Measurements from ENCODE around the gene NHS. TPM values are rescaled to one million over a fixed set of nuclear protein-coding genes. Genes with fewer than 3 reads are reported as not detected.
A peak's percentile ranks its signal among the peaks of the same experiment; 100 is the strongest.

The NHS gene
- total RNA-seq, 4 donors from 2014 or later = 0.20 to 0.39 (median 0.30) TPM

- TF ChIP-seq POLR2A (IDR thresholded peaks at IDR 0.05) = no peak
- TF ChIP-seq CTCF (IDR thresholded peaks at IDR 0.05 in 4 of 5, conservative IDR thresholded peaks at IDR 0.05 in 1 of 5) = no peak
- ATAC-seq (no peak), DNase-seq (no peak)
- no peaks in the 10 kb centered on the region for H3K36me3 ChIP-seq
- intact Hi-C loops (cut with DNase I; ENCODE audit: low total_unique reads) (loop anchor here (10.0 kb wide), 1 partner anchor 93 kb away; no protein-coding TSS in a partner anchor), in situ Hi-C loops (cut with MboI; ENCODE audit: low sequenced_read_pairs in 4 of 4) (loop anchor here (5.0 to 25.0 kb wide), 4 partner anchors 150 to 450 kb away; no protein-coding TSS in a partner anchor)
- no peak overlapping the region for H3K4me3 ChIP-seq
- H3K4me1 ChIP-seq = no peaks in the 10 kb centered on the region
- H3K9me3 ChIP-seq = no peaks in the 10 kb centered on the region
- H3K27me3 ChIP-seq = no peaks in the 10 kb centered on the region
- H3K27ac ChIP-seq = no peak overlapping the region
These were observed 312.6 kb downstream of the NHS start for GRCh38 chrX:17687648-17688047.

- Histone ChIP-seq H3K9me3 (no peaks in the 10 kb centered on the region), H3K4me3 (no peak overlapping the region), H3K4me1 (no peaks in the 10 kb centered on the region), H3K36me3 (no peaks in the 10 kb centered on the region), H3K27ac (no peak overlapping the region), H3K27me3 (no peaks in the 10 kb centered on the region)
- intact Hi-C loops (cut with DNase I; ENCODE audit: low total_unique reads) (loop anchor here (2.0 to 10.0 kb wide), 3 partner anchors 95 to 447 kb away; no protein-coding TSS in a partner anchor), in situ Hi-C loops (cut with MboI; ENCODE audit: low sequenced_read_pairs in 4 of 4) (loop anchor here (5.0 to 25.0 kb wide), 4 partner anchors 153 to 453 kb away; no protein-coding TSS in a partner anchor)
- peak; percentile 71 to 89 for ATAC-seq
- peak in 4 of 5 experiments; percentile 49 to 68 (median 57) for TF ChIP-seq CTCF (IDR thresholded peaks at IDR 0.05 in 4 of 5, conservative IDR thresholded peaks at IDR 0.05 in 1 of 5)
- TF ChIP-seq POLR2A (IDR thresholded peaks at IDR 0.05) = no peak
- DNase-seq = peak in 1 of 2 donors; percentile 14
These were observed 315.0 kb downstream of the NHS start for GRCh38 chrX:17689971-17690409.

GRCh38 chrX:17692709-17693346 lies 317.8 kb downstream of the NHS start:
- intact Hi-C loops (cut with DNase I; ENCODE audit: low total_unique reads) = loop anchor here (10.0 kb wide), 1 partner anchor 158 kb away; no protein-coding TSS in a partner anchor
- Histone ChIP-seq H3K27ac (no peak overlapping the region), H3K27me3 (no peaks in the 10 kb centered on the region), H3K4me3 (no peak overlapping the region), H3K36me3 (no peaks in the 10 kb centered on the region), H3K9me3 (no peaks in the 10 kb centered on the region), H3K4me1 (no peaks in the 10 kb centered on the region)
- TF ChIP-seq POLR2A (IDR thresholded peaks at IDR 0.05) (no peak), CTCF (IDR thresholded peaks at IDR 0.05 in 4 of 5, conservative IDR thresholded peaks at IDR 0.05 in 1 of 5) (no peak)
- in situ Hi-C loops (cut with MboI; ENCODE audit: low sequenced_read_pairs in 4 of 4) = loop anchor here in 2 of 4 donors (25.0 kb wide), 2 partner anchors 156 to 456 kb away; no protein-coding TSS in a partner anchor
- no peak for DNase-seq
- no peak for ATAC-seq

GRCh38 chrX:17697191-17697590 lies 322.2 kb downstream of the NHS start:
- Histone ChIP-seq H3K4me3 (no peak overlapping the region), H3K27ac (no peak overlapping the region), H3K9me3 (no peaks in the 10 kb centered on the region), H3K27me3 (no peaks in the 10 kb centered on the region), H3K36me3 (no peaks in the 10 kb centered on the region), H3K4me1 (no peaks in the 10 kb centered on the region)
- intact Hi-C loops (cut with DNase I; ENCODE audit: low total_unique reads) = loop anchor here (10.0 kb wide), 1 partner anchor 162 kb away; no protein-coding TSS in a partner anchor
- no peak for ATAC-seq
- DNase-seq = no peak
- in situ Hi-C loops (cut with MboI; ENCODE audit: low sequenced_read_pairs in 4 of 4) = loop anchor here in 2 of 4 donors (25.0 kb wide), 2 partner anchors 160 to 460 kb away; no protein-coding TSS in a partner anchor
- TF ChIP-seq CTCF (IDR thresholded peaks at IDR 0.05 in 4 of 5, conservative IDR thresholded peaks at IDR 0.05 in 1 of 5) = no peak
